HG02642 (cell line): ENCODE data around the gene HPS1.

Source experiments
- ATAC-seq: cut with Tn5 transposase; IDR thresholded peaks from one replicate; pipeline ENCODE4 v1.9.1; 2021; ENCODE audit warnings: mild to moderate bottlenecking; ENCODE audit not compliant: unreplicated experiment, poor library complexity

Gene HPS1

GRCh38 chr10:98373260-98374040 lies 73.3 kb downstream of the HPS1 start:
- no peak for ATAC-seq

- ATAC-seq = no peak
Measured at GRCh38 chr10:98370831-98371820, 75.6 kb downstream of the HPS1 start.

GRCh38 chr10:98369801-98370200 lies 76.9 kb downstream of the HPS1 start:
- ATAC-seq = no peak

- no peak for ATAC-seq
Measured at GRCh38 chr10:98368644-98369043, 78.1 kb downstream of the HPS1 start.

GRCh38 chr10:98367604-98368451 lies 78.9 kb downstream of the HPS1 start:
- no peak for ATAC-seq
